Measurements from ENCODE around the gene PPIF. TPM values are rescaled to one million over a fixed set of nuclear protein-coding genes. Genes with fewer than 3 reads are reported as not detected.

PPIF gene
- total RNA-seq: 157 and 161 TPM in 2 replicates

- Mint-ChIP-seq H3K4me1 (peaks cover 47% of the 10 kb centered on the region), H3K4me3 (peak within 1 kb of the TSS; percentile 93), H3K36me3 (ENCODE audit: low read depth) (peaks cover 38% of the 10 kb centered on the region), H3K27ac (peak within 1 kb of the TSS; percentile 94), H3K27me3 (no peaks in the 10 kb centered on the region), H3K9me3 (no peaks in the 10 kb centered on the region)
- DNase-seq: peak; percentile 99
- intact Hi-C loops (cut with micrococcal nuclease): loop anchor here (1.0 to 10.0 kb wide), 7 partner anchors 16 to 1315 kb away; partner anchors contain the start of genes RPS24 and ZCCHC24
Measured at GRCh38 chr10:79347226-79347893, at the start of gene PPIF. Gene PPIF, plus strand, starts transcription at chr10:79347469. Its CDS starts 80 bp downstream, at chr10:79347549.

- no peaks in the 10 kb centered on the region for H3K27me3 Mint-ChIP-seq
- peak overlapping the region; percentile 73 for H3K27ac Mint-ChIP-seq
- peak; percentile 70 for DNase-seq
- H3K36me3 Mint-ChIP-seq (ENCODE audit: low read depth): peaks cover 59% of the 10 kb centered on the region
- H3K9me3 Mint-ChIP-seq: no peaks in the 10 kb centered on the region
- H3K4me3 Mint-ChIP-seq: peak overlapping the region; percentile 8
- intact Hi-C loops (cut with micrococcal nuclease): loop anchor here (1.0 to 2.0 kb wide), 3 partner anchors 12 to 33 kb away; no protein-coding TSS in a partner anchor
- H3K4me1 Mint-ChIP-seq: peaks cover 35% of the 10 kb centered on the region
Measured at GRCh38 chr10:79298403-79299244, 48.6 kb upstream of the PPIF start.

- Mint-ChIP-seq H3K4me1 (peaks cover 27% of the 10 kb centered on the region), H3K9me3 (no peaks in the 10 kb centered on the region), H3K4me3 (no peak overlapping the region), H3K27me3 (no peaks in the 10 kb centered on the region), H3K27ac (peak overlapping the region; percentile 73), H3K36me3 (ENCODE audit: low read depth) (peaks cover 56% of the 10 kb centered on the region)
- intact Hi-C loops (cut with micrococcal nuclease): loop anchor here (2.0 kb wide), 1 partner anchor 17 kb away; no protein-coding TSS in a partner anchor
- no peak for DNase-seq
Measured at GRCh38 chr10:79299397-79300241, 47.6 kb upstream of the PPIF start.

- H3K27ac Mint-ChIP-seq: no peak overlapping the region
- H3K9me3 Mint-ChIP-seq: no peaks in the 10 kb centered on the region
- no peak for DNase-seq
- H3K4me3 Mint-ChIP-seq: no peak overlapping the region
- intact Hi-C loops (cut with micrococcal nuclease): no loop called here
- no peaks in the 10 kb centered on the region for H3K27me3 Mint-ChIP-seq
- H3K4me1 Mint-ChIP-seq: peaks cover 18% of the 10 kb centered on the region
- peaks cover 52% of the 10 kb centered on the region for H3K36me3 Mint-ChIP-seq (ENCODE audit: low read depth)
Measured at GRCh38 chr10:79300711-79301110, 46.6 kb upstream of the PPIF start.

- H3K36me3 Mint-ChIP-seq (ENCODE audit: low read depth): peaks cover 49% of the 10 kb centered on the region
- peaks cover 16% of the 10 kb centered on the region for H3K4me1 Mint-ChIP-seq
- DNase-seq: no peak
- H3K9me3 Mint-ChIP-seq: no peaks in the 10 kb centered on the region
- no peaks in the 10 kb centered on the region for H3K27me3 Mint-ChIP-seq
- no peak overlapping the region for H3K4me3 Mint-ChIP-seq
- H3K27ac Mint-ChIP-seq: no peak overlapping the region
- intact Hi-C loops (cut with micrococcal nuclease): no loop called here
Measured at GRCh38 chr10:79301754-79302530, 45.3 kb upstream of the PPIF start.

- no peak for DNase-seq
- H3K4me1 Mint-ChIP-seq: peaks cover 6% of the 10 kb centered on the region
- intact Hi-C loops (cut with micrococcal nuclease): no loop called here
Measured at GRCh38 chr10:79303631-79304478, 43.4 kb upstream of the PPIF start.

GRCh38 chr10:79304479-79305087, 42.7 kb upstream of the PPIF start:
- intact Hi-C loops (cut with micrococcal nuclease): no loop called here
- H3K27me3 Mint-ChIP-seq: no peaks in the 10 kb centered on the region
- H3K4me1 Mint-ChIP-seq: peaks cover 3% of the 10 kb centered on the region

More at GRCh38 chr10:79303631-79304478, 43.4 kb upstream of the PPIF start:
- no peaks in the 10 kb centered on the region for H3K27me3 Mint-ChIP-seq
- H3K4me3 Mint-ChIP-seq: no peak overlapping the region
- H3K27ac Mint-ChIP-seq: no peak overlapping the region
- peaks cover 54% of the 10 kb centered on the region for H3K36me3 Mint-ChIP-seq (ENCODE audit: low read depth)
- H3K9me3 Mint-ChIP-seq: no peaks in the 10 kb centered on the region

GRCh38 chr10:79305515-79305914, 41.8 kb upstream of the PPIF start:
- Mint-ChIP-seq H3K4me1 (peaks cover 3% of the 10 kb centered on the region), H3K9me3 (no peaks in the 10 kb centered on the region), H3K36me3 (ENCODE audit: low read depth) (peaks cover 53% of the 10 kb centered on the region), H3K27me3 (no peaks in the 10 kb centered on the region), H3K27ac (no peak overlapping the region), H3K4me3 (no peak overlapping the region)
- no peak for DNase-seq
- intact Hi-C loops (cut with micrococcal nuclease): no loop called here

More at GRCh38 chr10:79304479-79305087, 42.7 kb upstream of the PPIF start:
- H3K36me3 Mint-ChIP-seq (ENCODE audit: low read depth): peaks cover 56% of the 10 kb centered on the region
- H3K4me3 Mint-ChIP-seq: no peak overlapping the region
- no peaks in the 10 kb centered on the region for H3K9me3 Mint-ChIP-seq
- no peak for DNase-seq
- H3K27ac Mint-ChIP-seq: peak overlapping the region; percentile 38

- Mint-ChIP-seq H3K36me3 (ENCODE audit: low read depth) (peaks cover 52% of the 10 kb centered on the region), H3K9me3 (no peaks in the 10 kb centered on the region)
- intact Hi-C loops (cut with micrococcal nuclease): no loop called here
Measured at GRCh38 chr10:79305988-79306387, 41.3 kb upstream of the PPIF start.

GRCh38 chr10:79306644-79307220, 40.5 kb upstream of the PPIF start:
- H3K9me3 Mint-ChIP-seq: no peaks in the 10 kb centered on the region
- H3K4me3 Mint-ChIP-seq: no peak overlapping the region
- no peak for DNase-seq
- peaks cover 46% of the 10 kb centered on the region for H3K36me3 Mint-ChIP-seq (ENCODE audit: low read depth)
- peaks cover 5% of the 10 kb centered on the region for H3K4me1 Mint-ChIP-seq
- peak overlapping the region; percentile 29 for H3K27ac Mint-ChIP-seq
- H3K27me3 Mint-ChIP-seq: no peaks in the 10 kb centered on the region
- intact Hi-C loops (cut with micrococcal nuclease): no loop called here

More at GRCh38 chr10:79305988-79306387, 41.3 kb upstream of the PPIF start:
- Mint-ChIP-seq H3K27me3 (no peaks in the 10 kb centered on the region), H3K27ac (no peak overlapping the region), H3K4me1 (peaks cover 5% of the 10 kb centered on the region), H3K4me3 (no peak overlapping the region)
- no peak for DNase-seq

- Mint-ChIP-seq H3K27ac (no peak overlapping the region), H3K27me3 (no peaks in the 10 kb centered on the region), H3K36me3 (ENCODE audit: low read depth) (peaks cover 49% of the 10 kb centered on the region), H3K4me1 (peaks cover 5% of the 10 kb centered on the region), H3K9me3 (no peaks in the 10 kb centered on the region), H3K4me3 (no peak overlapping the region)
- intact Hi-C loops (cut with micrococcal nuclease): no loop called here
- no peak for DNase-seq
Measured at GRCh38 chr10:79308016-79308415, 39.3 kb upstream of the PPIF start.
